HCT116 (cell line): ENCODE measurements around the gene MTHFR. TPM values are rescaled to one million over a fixed set of nuclear protein-coding genes. Genes with fewer than 3 reads are reported as not detected.

ENCODE experiments used
- ATAC-seq: fragments of 200-7000 bp; cut with Tn5 transposase; 2 replicates; pipeline ENCODE4 v1.9.1; 2020; ENCODE audit warnings: mild to moderate bottlenecking, moderate library complexity
- BruUV-seq: library from RNA; stranded (reverse); fragments of 400-500 nt; replicated peaks from 2 replicates; lab custom pipeline; 2021; lab: Mats Ljungman, UMichigan
- CTCF ChIA-PET: fragments of 300-600 bp; sonication (Branson Sonifier 250); formaldehyde crosslinking; loops from one replicate; lab custom pipeline; 2021; ENCODE audit warnings: antibody characterized with exemption; lab: Charles Lee
- POLR2A ChIA-PET: fragments of 300-600, 350-600 bp; sonication (Branson Sonifier 250); formaldehyde crosslinking; loops from one replicate; lab custom pipeline; 2021; ENCODE audit warnings: antibody characterized with exemption; lab: Charles Lee
- RAD21 ChIA-PET, 2 experiments: fragments of 300-600 bp; sonication (Branson Sonifier 250); formaldehyde crosslinking; loops; one replicate each; lab custom pipeline; 2023; ENCODE audit warnings: low total read pairs in 2 of 2; ENCODE audit not compliant: uncharacterized antibody in 2 of 2, unreplicated experiment in 2 of 2, low non-redundant PET in 1 of 2; lab: Charles Lee
- DNase-seq: peaks from one replicate; pipeline ENCODE4 v3.0.0-alpha.2; 2010; ENCODE audit warnings: low read depth, low spot score
- H2AFZ ChIP-seq: fragments of 200-600 bp; shearing (Covaris generic), sonication (generic); 2 replicates; pipeline ENCODE4 v1.6.1; 2017; ENCODE audit warnings: low read depth, mixed run types, mixed read lengths, antibody characterized with exemption, low read length; ENCODE audit not compliant: poor library complexity, severe bottlenecking
- H3K27ac ChIP-seq: 2 replicates; pipeline ENCODE4 v1.5.1; 2012; ENCODE audit warnings: low read depth, low read length
- H3K27me3 ChIP-seq: fragments of 200-600 bp; sonication (generic); 2 replicates; pipeline ENCODE4 v1.6.1; 2016; ENCODE audit warnings: mixed run types, low read length, mixed read lengths; ENCODE audit not compliant: insufficient read depth
- H3K36me3 ChIP-seq, 2 experiments: fragments of 200-500 bp in 1 of 2; fragments of 200-600 bp in 1 of 2; sonication (Bioruptor generic) in 1 of 2; sonication (generic) in 1 of 2; 2 replicates each; pipeline versions ENCODE4 v1.5.1 to v1.6.1; 2014 to 2016; ENCODE audit warnings: low read length in 2 of 2, inconsistent platforms in 1 of 2, mixed read lengths in 1 of 2, mixed run types in 1 of 2; ENCODE audit not compliant: insufficient read depth in 2 of 2, control insufficient read depth in 1 of 2
- H3K4me1 ChIP-seq, 2 experiments: fragments of 200-600 bp in 1 of 2; sonication (generic) in 1 of 2; 2 replicates each; pipeline versions ENCODE4 v1.5.1 to v1.6.1; 2012 to 2017; ENCODE audit warnings: low read length in 2 of 2, inconsistent platforms in 1 of 2, mild to moderate bottlenecking in 1 of 2, mixed read lengths in 1 of 2, mixed run types in 1 of 2, moderate library complexity in 1 of 2; ENCODE audit not compliant: insufficient read depth in 2 of 2, control insufficient read depth in 1 of 2
- H3K4me2 ChIP-seq: fragments of 200-600 bp; sonication (generic); 2 replicates; pipeline ENCODE4 v1.6.1; 2017; ENCODE audit warnings: mixed run types, low read length, mixed read lengths
- H3K4me3 ChIP-seq, 2 experiments: fragments of 200-600 bp in 1 of 2; sonication (generic) in 1 of 2; replicated peaks in 1 of 2; 2 replicates each; pipeline ENCODE4 v1.5.1; 2011 to 2016; ENCODE audit warnings: low read length in 2 of 2, control low read depth in 1 of 2, low read depth in 1 of 2, mild to moderate bottlenecking in 1 of 2, mixed read lengths in 1 of 2, mixed run types in 1 of 2
- H3K79me2 ChIP-seq: fragments of 200-600 bp; sonication (generic); 2 replicates; pipeline ENCODE4 v1.6.1; 2017; ENCODE audit warnings: mild to moderate bottlenecking, mixed run types, low read length, moderate library complexity, mixed read lengths; ENCODE audit not compliant: insufficient read depth
- H3K9ac ChIP-seq: fragments of 200-600 bp; sonication (generic); 2 replicates; pipeline ENCODE4 v1.6.1; 2016; ENCODE audit warnings: low read length, mixed read lengths
- H3K9me2 ChIP-seq: fragments of 200-600 bp; sonication (generic), shearing (Covaris generic); 2 replicates; pipeline ENCODE4 v1.6.1; 2017; ENCODE audit warnings: mixed run types, mild to moderate bottlenecking, moderate library complexity; ENCODE audit not compliant: insufficient read depth
- H3K9me3 ChIP-seq, 2 experiments: fragments of 200-500 bp in 1 of 2; fragments of 200-600 bp in 1 of 2; sonication (Bioruptor generic) in 1 of 2; sonication (generic) in 1 of 2; 2 replicates each; pipeline ENCODE4 v1.6.1; 2014 to 2017; ENCODE audit warnings: low read length in 2 of 2, mixed read lengths in 2 of 2, inconsistent platforms in 1 of 2, low read depth in 1 of 2, mild to moderate bottlenecking in 1 of 2, mixed run types in 1 of 2, moderate library complexity in 1 of 2; ENCODE audit not compliant: control insufficient read depth in 1 of 2, insufficient read depth in 1 of 2
- H4K20me1 ChIP-seq: fragments of 200-600 bp; sonication (generic), shearing (Covaris generic); 2 replicates; pipeline ENCODE4 v1.6.1; 2017; ENCODE audit warnings: mixed run types, mild to moderate bottlenecking, moderate library complexity; ENCODE audit not compliant: insufficient read depth
- CBX3 ChIP-seq: IDR thresholded peaks from 2 replicates; pipeline ENCODE4 v1.6.1; 2012; ENCODE audit warnings: low read depth
- CEBPB ChIP-seq: IDR thresholded peaks from 2 replicates; pipeline ENCODE4 v1.6.1; 2012; ENCODE audit warnings: low read depth
- ELF1 ChIP-seq: IDR thresholded peaks from 2 replicates; pipeline ENCODE4 v1.6.1; 2012; ENCODE audit warnings: low read depth, borderline replicate concordance
- EZH2 ChIP-seq: fragments of 200-600 bp; sonication (generic); IDR thresholded peaks from 2 replicates; pipeline ENCODE4 v1.6.1; 2017; ENCODE audit warnings: antibody characterized with exemption, mixed run types
- EZH2phosphoT487 ChIP-seq: fragments of 200-600 bp; IDR thresholded peaks from 2 replicates; pipeline ENCODE4 v1.6.1; 2018; ENCODE audit warnings: antibody characterized with exemption, borderline replicate concordance
- FOSL1 ChIP-seq: IDR thresholded peaks from 2 replicates; pipeline ENCODE4 v1.6.1; 2012; ENCODE audit warnings: low read depth
- JUND ChIP-seq: IDR thresholded peaks from 2 replicates; pipeline ENCODE4 v1.6.1; 2012
- POLR2A ChIP-seq: IDR thresholded peaks from 2 replicates; pipeline ENCODE4 v1.7.0; 2011; ENCODE audit warnings: borderline replicate concordance; ENCODE audit not compliant: insufficient read depth, insufficient read length; ENCODE audit errors: extremely low read depth
- POLR2AphosphoS5 ChIP-seq: IDR thresholded peaks from 2 replicates; pipeline ENCODE4 v1.6.1; 2011; ENCODE audit warnings: mild to moderate bottlenecking, low read depth, low read length, moderate library complexity
- RAD21 ChIP-seq: IDR thresholded peaks from 2 replicates; pipeline ENCODE4 v1.6.1; 2012; ENCODE audit warnings: low read depth, mild to moderate bottlenecking
- SP1 ChIP-seq: IDR thresholded peaks from 2 replicates; pipeline ENCODE4 v1.6.1; 2012; ENCODE audit warnings: low read depth
- SRF ChIP-seq: IDR thresholded peaks from 2 replicates; pipeline ENCODE4 v1.6.1; 2012; ENCODE audit warnings: low read depth
- YY1 ChIP-seq: IDR thresholded peaks from 2 replicates; pipeline ENCODE4 v1.6.1; 2011; ENCODE audit warnings: low read length, low read depth, moderate library complexity, mild to moderate bottlenecking; ENCODE audit not compliant: insufficient replicate concordance; ENCODE audit errors: extremely low read depth
- ZNF274 ChIP-seq: fragments of 200-500 bp; sonication (Bioruptor generic); IDR thresholded peaks from 2 replicates; pipeline ENCODE4 v1.6.1; 2014; ENCODE audit warnings: mild to moderate bottlenecking, low read depth, low read length, inconsistent platforms
- intact Hi-C: fragments of 100-400 bp; cut with micrococcal nuclease; formaldehyde crosslinking; loops from 2 replicates; pipeline ENCODE4 v1.10.0; 2022
- total RNA-seq: library from RNA; stranded (reverse); gene quantifications from one replicate; pipeline ENCODE4 v1.2.1, GENCODE V29; 2021; ENCODE audit not compliant: unreplicated experiment
- TF ChIP-seq, protein P1 (sequence below): IDR thresholded peaks from 2 replicates; pipeline ENCODE4 v1.6.1; 2011; ENCODE audit warnings: mild to moderate bottlenecking, low read length, moderate library complexity; ENCODE audit not compliant: insufficient replicate concordance; ENCODE audit errors: extremely low read depth
- TF ChIP-seq, protein P2 (sequence below): IDR thresholded peaks from 2 replicates; pipeline ENCODE4 v1.6.1; 2012

The MTHFR gene
- total RNA-seq, 1 experiment from 2014 or later: 20.9 TPM

- H3K79me2 ChIP-seq: no peaks in the 10 kb centered on the region
- no peaks in the 10 kb centered on the region for H3K36me3 ChIP-seq
- no peak overlapping the region for H3K9ac ChIP-seq
- H3K9me2 ChIP-seq: no peaks in the 10 kb centered on the region
- no peaks in the 10 kb centered on the region for H3K27me3 ChIP-seq
- DNase-seq: no peak
- RAD21 ChIA-PET: no interaction called here
- H3K4me2 ChIP-seq: peak overlapping the region; percentile 14; the same call in 1 of the 2 replicates
- POLR2A ChIA-PET: no interaction called here
- TF ChIP-seq SRF: no peak
- peaks cover 20 to 46% of the 10 kb centered on the region in 2 experiments for H3K4me1 ChIP-seq
- no peak overlapping the region for H3K4me3 ChIP-seq
- ATAC-seq: no peak
- intact Hi-C loops: no loop called here
- no peaks in the 10 kb centered on the region for H3K9me3 ChIP-seq
- no peak overlapping the region for H2AFZ ChIP-seq
- no peaks in the 10 kb centered on the region for H4K20me1 ChIP-seq
- BruUV-seq: no TSS peak
- H3K27ac ChIP-seq: no peak overlapping the region
- CTCF ChIA-PET: no interaction called here
Observed at GRCh38 chr1:11794446-11795237, 11.1 kb downstream of the MTHFR start.

DNA sequence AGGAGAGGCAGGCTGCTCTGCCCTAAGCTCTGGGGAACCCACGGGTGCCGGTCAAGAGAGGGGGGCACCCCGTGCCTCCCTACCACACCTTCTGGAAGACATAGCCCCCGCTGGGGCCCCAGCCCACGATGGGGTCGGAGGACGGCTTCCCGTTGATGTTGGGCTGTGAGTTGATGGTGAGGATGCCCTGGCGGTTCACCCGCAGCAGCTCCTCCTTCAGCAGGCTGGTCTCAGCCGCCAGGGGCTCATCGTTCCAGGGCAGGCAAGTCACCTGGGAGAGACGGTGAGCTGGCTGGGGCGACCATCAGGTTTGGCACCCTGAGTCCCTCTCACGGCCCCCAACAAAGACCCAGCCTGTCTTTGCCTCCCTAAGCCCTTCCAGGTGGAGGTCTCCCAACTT lies 11.9 kb downstream of the MTHFR start:
- DNase-seq (no peak), ATAC-seq (no peak)
- no peak overlapping the region for H3K27ac ChIP-seq
- H3K4me1 ChIP-seq: peaks cover 20 to 50% of the 10 kb centered on the region in 2 experiments
- no peaks in the 10 kb centered on the region for H3K79me2 ChIP-seq
- RAD21 ChIA-PET: no interaction called here
- CTCF ChIA-PET: no interaction called here
- intact Hi-C loops: no loop called here
- no peaks in the 10 kb centered on the region for H4K20me1 ChIP-seq
- TF ChIP-seq POLR2A (no peak), EZH2phosphoT487 (no peak), SP1 (no peak), ELF1 (no peak), FOSL1 (no peak), ZNF274 (no peak), SRF (no peak), CEBPB (no peak), CBX3 (no peak), POLR2AphosphoS5 (no peak), JUND (no peak), YY1 (no peak), EZH2 (no peak), RAD21 (no peak)
- TF ChIP-seq, protein P1, sequence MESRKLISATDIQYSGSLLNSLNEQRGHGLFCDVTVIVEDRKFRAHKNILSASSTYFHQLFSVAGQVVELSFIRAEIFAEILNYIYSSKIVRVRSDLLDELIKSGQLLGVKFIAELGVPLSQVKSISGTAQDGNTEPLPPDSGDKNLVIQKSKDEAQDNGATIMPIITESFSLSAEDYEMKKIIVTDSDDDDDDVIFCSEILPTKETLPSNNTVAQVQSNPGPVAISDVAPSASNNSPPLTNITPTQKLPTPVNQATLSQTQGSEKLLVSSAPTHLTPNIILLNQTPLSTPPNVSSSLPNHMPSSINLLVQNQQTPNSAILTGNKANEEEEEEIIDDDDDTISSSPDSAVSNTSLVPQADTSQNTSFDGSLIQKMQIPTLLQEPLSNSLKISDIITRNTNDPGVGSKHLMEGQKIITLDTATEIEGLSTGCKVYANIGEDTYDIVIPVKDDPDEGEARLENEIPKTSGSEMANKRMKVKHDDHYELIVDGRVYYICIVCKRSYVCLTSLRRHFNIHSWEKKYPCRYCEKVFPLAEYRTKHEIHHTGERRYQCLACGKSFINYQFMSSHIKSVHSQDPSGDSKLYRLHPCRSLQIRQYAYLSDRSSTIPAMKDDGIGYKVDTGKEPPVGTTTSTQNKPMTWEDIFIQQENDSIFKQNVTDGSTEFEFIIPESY: no peak
- TF ChIP-seq, protein P2, sequence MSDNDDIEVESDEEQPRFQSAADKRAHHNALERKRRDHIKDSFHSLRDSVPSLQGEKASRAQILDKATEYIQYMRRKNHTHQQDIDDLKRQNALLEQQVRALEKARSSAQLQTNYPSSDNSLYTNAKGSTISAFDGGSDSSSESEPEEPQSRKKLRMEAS: no peak
- no peak overlapping the region for H3K4me3 ChIP-seq
- H2AFZ ChIP-seq: no peak overlapping the region
- no peak overlapping the region for H3K9ac ChIP-seq
- no peaks in the 10 kb centered on the region for H3K9me3 ChIP-seq
- BruUV-seq: no TSS peak
- H3K27me3 ChIP-seq: no peaks in the 10 kb centered on the region
- POLR2A ChIA-PET: no interaction called here
- H3K36me3 ChIP-seq: no peaks in the 10 kb centered on the region
- no peaks in the 10 kb centered on the region for H3K9me2 ChIP-seq
- H3K4me2 ChIP-seq: no peak overlapping the region
